WI38 (cell line): ENCODE results near the gene AHI1.
"Not testable (repeated sequence)": the region's sequence is repeated elsewhere in the genome, so short reads cannot be mapped to it uniquely, and the experiment has no call there.

Experiments
- H3K4me3 ChIP-seq: 2 replicates; pipeline ENCODE4 v1.5.1; 2011; ENCODE audit warnings: low read depth, mild to moderate bottlenecking, control low read depth, low read length
- TF ChIP-seq, protein P1 (sequence below): IDR thresholded peaks from 2 replicates; pipeline ENCODE4 v1.5.1; 2012; ENCODE audit warnings: low read depth, mild to moderate bottlenecking, control low read depth, low read length

The AHI1 gene

GRCh38 chr6:135380793-135381192 is 116.7 kb downstream of the AHI1 start:
- TF ChIP-seq, protein P1, sequence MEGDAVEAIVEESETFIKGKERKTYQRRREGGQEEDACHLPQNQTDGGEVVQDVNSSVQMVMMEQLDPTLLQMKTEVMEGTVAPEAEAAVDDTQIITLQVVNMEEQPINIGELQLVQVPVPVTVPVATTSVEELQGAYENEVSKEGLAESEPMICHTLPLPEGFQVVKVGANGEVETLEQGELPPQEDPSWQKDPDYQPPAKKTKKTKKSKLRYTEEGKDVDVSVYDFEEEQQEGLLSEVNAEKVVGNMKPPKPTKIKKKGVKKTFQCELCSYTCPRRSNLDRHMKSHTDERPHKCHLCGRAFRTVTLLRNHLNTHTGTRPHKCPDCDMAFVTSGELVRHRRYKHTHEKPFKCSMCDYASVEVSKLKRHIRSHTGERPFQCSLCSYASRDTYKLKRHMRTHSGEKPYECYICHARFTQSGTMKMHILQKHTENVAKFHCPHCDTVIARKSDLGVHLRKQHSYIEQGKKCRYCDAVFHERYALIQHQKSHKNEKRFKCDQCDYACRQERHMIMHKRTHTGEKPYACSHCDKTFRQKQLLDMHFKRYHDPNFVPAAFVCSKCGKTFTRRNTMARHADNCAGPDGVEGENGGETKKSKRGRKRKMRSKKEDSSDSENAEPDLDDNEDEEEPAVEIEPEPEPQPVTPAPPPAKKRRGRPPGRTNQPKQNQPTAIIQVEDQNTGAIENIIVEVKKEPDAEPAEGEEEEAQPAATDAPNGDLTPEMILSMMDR = no peak

GRCh38 chr6:135379647-135380046 is 117.9 kb downstream of the AHI1 start:
- TF ChIP-seq, protein P1 = no peak
- H3K4me3 ChIP-seq = no peak overlapping the region

More at GRCh38 chr6:135380793-135381192, 116.7 kb downstream of the AHI1 start:
- no peak overlapping the region for H3K4me3 ChIP-seq

DNA sequence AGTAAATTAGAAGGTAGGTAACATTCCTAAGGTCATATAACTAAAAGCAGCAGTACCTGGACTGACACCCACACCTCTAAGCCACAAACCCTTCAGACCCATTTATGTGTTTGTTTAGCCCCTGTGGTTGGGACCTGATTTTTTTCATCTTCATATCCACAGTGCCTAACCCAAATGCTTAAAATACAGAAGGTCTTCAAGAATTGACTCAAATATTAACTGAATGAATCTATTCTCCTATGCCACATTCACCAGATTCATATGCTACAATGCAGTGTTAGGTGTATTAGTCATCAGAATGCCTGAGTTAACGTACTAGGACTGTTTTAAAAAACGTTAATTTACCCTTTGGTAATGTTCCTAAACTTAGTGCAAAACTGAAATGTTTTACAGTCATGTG is 124.8 kb downstream of the AHI1 start:
- TF ChIP-seq, protein P1 = no peak
- no peak overlapping the region for H3K4me3 ChIP-seq

GRCh38 chr6:135363622-135364021 is 133.9 kb downstream of the AHI1 start:
- H3K4me3 ChIP-seq = not testable (repeated sequence)

DNA sequence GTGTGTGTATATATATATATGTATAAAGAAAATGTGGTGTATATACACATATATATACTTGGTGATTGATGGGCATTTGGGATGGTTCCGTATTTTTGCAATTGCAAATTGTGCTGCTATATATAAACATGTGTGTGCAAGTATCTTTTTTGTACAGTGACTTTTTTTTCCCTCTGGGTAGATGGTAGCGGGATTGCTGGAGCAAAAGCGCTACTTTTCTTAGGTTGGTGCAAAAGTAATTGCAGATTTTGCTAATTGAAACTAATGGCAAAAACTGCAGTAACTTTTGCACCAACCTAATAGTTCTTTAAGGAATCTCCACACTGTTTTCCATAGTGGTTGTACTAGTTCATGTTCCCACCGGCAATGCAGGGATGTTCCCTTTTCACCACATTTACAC is 135.4 kb downstream of the AHI1 start:
- no peak overlapping the region for H3K4me3 ChIP-seq
- TF ChIP-seq, protein P1 = no peak

- TF ChIP-seq, protein P1 = no peak
- H3K4me3 ChIP-seq = no peak overlapping the region
Observed at GRCh38 chr6:135360222-135360621, 137.3 kb downstream of the AHI1 start.

- peak overlapping the region; percentile 42 for H3K4me3 ChIP-seq
- TF ChIP-seq, protein P1 = no peak
Observed at GRCh38 chr6:135358985-135359384, 138.6 kb downstream of the AHI1 start.

GRCh38 chr6:135358251-135358821 is 139.2 kb downstream of the AHI1 start:
- peak overlapping the region; percentile 42 for H3K4me3 ChIP-seq
- TF ChIP-seq, protein P1 = no peak
